Measurements from ENCODE around the gene HDAC8.
"Not testable (repeated sequence)": the region's sequence is repeated elsewhere in the genome, so short reads cannot be mapped to it uniquely, and the experiment has no call there.

The HDAC8 gene

DNA sequence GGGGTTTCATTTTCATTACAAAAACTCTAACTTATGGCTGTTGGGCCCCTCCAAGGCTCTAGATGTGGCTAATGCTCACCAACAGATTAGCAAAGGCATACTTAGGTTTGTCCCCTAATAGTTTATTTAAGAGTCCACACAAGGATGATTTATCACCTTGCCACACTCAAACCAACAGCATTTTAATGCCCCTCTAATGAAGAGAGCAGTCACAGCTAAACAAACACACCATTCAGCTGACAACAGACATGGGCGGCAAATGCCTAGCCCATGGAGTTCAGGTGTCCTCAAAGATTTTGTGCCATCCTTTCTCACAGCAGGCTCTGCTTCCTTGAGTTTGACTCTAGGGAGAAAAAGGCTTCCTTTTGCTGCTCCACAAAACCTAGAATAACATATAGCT, 205.1 kb downstream of the HDAC8 start:
- no peak for DNase-seq

DNA sequence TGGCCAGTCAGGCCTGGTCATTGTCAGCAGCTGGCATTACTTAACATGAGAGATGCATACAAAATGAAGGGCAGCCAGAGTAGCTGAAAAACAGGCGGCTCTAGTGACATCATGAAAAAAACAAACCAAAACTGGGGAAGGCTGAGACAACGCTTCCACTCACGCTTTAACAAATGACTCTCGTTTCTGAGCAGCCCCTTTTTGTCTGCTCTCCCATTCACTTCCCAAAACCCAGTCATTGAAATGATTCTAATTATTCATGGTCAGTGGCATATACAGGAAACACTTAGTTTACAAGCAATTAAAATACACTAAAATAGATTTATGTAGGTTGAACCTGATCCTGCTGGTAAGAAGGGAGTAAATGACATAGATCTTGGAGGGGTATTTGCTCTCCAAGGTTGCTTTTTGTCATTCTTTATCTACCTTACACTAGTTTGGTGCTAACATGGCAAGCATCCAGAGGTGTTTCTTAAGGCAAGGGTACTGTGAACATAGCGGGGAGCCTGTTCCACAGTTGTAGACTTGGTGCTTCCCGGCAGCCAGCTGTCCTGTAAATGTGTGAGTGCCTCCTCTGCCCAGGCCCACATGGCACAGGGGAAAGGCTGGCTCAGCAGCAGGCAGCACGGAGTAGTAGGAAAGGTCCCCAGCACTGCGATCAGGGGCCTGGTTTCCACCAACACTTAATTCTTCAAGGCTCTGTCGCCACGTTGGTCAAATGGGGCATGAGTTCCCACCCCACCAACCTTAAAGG, 205.8 kb downstream of the HDAC8 start:
- no peak for DNase-seq

DNA sequence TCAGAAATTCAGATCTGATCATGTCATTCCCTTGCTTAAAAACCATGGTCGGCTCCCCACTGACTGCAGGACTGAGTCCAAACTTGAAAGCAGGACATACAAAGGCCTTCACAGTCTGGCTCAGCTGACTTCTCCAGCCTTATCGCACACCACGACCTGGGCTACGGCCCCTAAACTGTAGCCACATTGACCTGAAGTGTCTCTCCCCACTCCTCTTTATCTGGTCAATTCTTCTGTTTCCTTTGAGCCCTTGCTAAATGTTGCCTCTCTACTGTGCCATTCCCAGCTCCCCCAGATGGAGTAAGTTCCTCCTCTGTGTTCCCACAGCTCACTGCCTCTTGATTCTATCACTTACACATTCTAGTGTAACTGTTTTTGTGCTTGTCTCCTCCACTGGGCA, 206.5 kb downstream of the HDAC8 start:
- DNase-seq, result no peak

DNA sequence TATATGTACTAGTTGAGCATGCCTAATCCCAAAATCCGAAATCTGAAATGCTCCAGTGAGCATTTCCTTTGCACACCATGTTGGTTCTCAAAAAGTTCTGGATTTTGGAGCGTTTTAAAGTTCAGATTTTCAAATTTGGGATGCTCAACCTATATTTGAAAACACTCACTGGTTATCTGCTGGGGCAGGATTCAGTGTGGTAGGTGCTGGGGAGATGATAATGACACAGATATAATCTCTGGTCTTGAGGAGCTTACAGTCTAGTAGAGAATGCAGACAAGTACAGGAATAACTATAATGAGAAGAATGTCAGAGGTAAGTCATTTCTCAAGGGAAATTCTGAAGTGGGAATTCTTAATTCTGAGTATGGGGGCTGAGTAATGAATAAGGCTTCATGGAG, 207.5 kb downstream of the HDAC8 start:
- no peak for DNase-seq

DNA sequence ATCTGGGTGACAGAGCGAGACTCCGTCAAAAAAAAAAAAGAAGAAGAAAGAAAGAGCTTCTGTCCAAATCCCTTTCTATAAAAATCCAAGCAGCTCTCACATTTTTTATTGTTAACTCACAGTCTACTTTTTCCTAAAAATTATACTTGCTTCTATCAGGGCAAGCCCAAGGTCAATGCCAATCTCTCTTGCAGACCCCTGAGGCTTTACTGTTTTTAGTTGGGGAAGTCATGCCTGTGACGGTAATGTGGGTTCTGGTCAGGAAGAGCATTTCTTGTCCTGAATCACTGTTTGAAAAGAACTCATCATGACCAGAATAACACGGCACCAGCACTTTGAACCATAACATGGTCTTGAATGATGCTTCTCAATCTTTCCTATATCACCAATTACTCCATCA, 212.3 kb downstream of the HDAC8 start:
- no peak for DNase-seq

DNA sequence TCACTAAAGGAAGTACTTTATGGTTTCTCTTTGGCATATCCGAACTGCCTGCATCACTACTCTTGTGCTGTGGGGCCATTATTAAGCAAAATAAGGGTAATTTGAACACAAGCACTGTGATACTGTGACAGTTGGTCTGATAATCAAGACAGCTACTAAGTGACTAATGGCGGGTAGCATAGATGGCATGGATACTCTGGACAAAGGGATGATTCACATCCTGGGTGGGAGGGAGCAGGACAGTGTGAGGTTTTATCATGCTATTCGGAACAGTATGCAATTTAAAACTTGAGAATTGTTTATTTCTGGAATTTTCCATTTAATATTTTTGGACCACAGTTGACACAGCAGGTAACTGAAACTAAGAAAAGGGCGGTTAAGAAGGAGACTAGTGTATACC, 214.3 kb downstream of the HDAC8 start:
- no peak for DNase-seq

DNA sequence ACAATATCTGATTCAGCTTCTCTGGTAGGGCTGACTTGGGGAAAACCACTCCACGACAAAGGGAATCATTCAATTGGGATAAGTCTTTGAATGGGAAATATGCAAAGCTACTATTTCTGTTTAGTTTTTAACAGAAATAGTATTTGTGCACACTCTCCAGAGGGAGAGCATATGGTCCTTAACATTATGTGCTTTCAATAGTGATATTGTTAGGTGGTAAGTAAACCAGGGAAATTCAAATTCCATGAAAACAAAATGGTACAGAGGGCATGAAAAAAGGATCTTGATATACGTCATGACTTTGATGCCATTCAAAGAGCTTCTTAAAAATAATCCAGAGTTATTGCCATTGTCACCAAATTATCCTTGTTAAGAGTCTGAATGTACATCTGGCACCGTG, 219.9 kb downstream of the HDAC8 start:
- no peak for DNase-seq

DNA sequence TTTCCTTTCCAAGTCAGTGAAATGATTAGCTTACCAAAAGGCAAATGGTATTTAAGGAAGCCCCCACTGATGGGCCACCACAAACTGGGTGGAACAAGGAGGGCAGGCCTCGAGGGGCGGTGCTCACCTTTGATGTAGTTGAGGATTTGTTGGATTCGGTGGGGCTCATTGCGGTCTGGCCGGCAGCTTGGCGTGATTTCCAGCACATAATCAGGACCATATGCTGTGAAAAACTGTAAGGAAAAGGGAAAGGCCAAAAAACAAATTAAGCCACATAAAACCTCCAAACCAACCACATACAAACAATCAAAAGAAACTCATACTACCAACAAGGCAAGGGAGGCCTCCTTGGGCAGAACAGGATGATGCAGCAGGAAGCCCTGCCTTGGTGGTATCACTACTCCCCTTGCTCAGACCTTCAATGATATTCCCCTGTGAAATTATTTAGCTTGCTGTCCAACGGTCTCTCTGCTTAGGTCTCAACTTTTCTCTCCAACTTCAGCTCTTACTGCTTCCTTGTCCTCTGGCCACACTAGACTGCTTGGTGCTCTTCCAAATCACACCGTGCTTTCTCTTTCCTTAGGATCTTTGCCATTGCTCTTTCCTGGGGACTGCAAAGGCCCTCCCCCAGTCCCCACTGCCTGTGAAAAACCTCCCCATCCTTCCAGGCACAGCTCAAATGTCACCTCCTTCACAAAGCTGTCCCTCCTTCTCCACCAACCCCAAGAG, 220.9 kb downstream of the HDAC8 start:
- DNase-seq, result no peak

DNA sequence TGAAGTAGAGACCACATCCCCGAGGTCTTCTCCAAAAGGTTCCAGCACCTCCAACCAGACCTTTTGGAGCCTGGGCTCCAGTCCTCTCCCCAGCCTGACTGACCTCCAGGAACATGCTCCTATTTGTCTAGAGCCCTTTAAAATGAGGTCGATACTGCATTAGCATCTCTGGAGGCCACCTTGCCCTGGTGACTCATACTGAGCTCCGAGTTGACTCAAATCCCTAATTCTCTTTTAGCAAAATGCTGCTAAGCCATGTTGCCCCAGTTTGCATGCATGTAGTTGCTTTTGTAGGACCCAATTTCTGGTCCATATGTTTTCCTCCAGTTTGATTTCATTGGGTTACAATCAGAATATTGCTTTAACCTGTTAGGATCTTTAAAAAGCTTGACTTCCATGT, 223.5 kb downstream of the HDAC8 start:
- DNase-seq, result no peak

DNA sequence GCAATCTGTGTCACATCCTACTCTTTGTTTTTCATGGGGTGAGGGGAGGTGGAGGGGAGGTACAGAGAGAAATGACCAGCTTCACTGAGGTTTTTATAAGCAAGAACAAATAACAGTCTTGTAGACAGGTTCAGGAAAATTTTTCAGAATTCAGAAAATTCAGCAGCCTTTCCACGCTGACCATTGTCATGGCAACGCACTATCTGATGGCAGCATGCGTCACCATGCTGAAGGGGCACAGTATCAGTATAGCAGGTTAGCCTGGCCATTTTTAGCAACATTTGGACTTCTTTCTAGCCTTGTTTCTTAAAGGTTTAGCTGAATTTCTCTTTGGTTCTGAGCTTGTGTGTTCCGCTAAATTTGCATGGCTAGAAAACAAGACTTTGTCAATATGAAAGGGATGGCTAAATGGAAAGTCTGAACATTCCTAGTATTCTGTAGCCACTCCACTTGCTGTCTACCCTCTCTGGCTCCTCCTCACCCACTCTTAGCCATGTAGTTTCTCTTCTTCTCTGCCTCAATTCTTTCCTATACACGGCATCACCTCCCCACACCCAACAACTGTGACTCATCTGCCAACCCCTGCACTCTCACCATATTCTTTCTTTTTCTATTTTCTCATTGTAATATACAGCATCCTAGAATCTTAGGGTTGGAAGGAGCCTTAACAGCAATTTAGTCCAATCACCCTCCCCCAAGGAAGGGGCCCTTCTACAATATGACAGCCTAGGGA, 224.2 kb downstream of the HDAC8 start:
- no peak for DNase-seq

DNA sequence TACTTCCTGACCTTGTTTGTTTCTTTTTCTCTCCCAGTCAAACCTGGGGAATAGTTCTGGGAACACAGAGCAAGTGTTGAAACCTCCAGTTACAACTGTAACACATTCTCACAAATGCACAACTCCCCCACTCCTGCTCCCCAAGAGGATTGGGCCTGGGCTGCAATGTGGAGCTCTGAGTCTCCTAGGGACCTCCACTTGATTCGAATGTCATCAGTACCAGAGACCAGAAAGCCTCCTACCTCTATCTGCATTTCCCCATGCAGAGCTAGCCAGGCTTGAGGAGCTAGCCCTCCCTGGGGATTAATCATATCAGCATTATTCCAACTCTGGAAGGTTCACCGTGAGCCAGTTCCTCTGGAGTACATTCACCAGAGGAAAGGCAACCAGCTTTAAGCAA, 225.3 kb downstream of the HDAC8 start:
- DNase-seq, result no peak

DNA sequence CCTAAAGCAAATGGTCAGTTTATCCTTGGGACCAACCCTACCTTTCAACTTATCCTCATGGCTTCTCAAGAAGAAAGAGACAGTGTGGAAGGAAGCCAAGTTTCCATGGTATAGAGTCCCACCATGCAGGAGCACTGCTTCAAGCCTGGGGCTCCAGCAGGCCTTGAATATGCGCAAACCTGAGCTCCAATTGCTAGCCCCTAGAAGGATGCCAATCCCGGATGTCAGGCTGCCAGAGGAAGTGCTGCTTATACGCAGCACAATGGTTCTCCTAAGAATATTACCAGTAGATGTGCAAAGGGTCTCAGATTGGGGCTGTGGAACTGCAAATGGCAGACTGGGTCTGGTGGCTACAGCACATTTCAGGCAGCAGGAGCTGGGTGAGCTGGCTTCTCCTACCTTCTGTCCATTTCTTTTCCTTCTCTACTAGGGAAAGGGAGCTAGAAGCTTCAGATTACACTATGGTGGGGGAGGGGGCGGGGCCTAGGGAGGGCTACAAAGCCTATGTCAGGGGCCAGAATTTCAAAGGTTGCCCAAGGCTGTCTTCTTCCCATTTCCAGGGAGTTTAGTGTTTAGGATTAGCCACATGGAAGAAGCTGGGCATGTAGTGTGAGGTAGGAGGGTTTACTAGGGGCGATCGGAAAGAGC, 226.2 kb downstream of the HDAC8 start:
- no peak for DNase-seq

DNA sequence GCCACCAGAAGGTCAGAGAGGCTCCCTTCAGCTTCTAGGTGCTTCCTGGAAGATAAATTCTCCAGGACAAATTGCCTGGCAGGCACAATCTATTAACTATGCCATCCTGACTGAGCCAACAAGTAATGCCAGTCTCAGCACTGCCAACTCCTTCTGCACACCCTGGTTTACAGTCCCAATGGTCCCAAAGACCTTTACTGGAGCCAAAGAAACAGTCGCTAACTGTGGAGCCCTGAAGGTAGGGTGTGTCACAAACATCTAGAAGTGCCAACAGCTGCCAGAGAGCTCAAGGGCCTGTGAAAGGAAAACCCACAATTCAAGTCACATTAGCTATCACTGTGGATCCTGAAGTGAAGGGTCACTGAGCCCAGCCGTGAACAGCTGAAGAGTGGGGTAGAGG, 232.0 kb downstream of the HDAC8 start:
- DNase-seq, result no peak

DNA sequence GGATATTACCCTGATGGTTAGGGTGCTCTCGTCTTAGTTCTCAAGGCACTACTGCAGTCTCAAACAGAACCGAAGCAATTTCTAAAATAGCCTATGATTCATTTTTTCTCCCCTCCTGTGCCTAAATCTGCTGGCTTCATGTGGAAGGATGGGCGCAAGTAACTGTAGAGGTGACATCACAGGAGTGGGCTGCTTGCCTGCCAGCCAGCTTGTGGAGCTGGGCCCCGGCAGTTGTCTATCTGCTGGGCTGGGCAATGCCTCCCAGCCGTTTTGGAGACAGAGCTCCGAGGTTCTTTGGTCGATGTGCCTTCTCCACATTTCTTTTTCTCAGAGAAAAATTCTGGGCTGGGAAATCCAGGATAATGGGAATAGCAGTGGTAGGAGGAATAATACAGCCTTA, 232.6 kb downstream of the HDAC8 start:
- no peak for DNase-seq

DNA sequence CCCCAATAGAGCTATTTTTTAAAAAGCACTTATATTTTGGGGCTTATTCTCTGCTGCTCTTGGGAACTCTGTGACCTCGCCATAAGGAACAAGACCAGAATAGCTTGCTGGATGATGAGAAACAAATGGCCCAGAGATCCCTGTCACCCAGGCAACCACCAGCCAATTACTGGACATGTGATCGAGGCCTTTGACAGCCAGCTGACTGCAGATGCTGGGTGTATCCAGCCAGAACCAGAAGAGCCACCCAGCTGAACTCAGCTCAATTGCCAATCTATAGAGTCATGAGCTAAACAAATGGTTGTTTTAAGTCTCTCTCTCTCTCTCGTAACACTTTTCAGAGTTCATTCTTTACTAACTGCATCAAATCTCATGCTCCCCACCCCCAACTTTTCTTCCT, 242.5 kb downstream of the HDAC8 start:
- no peak for DNase-seq

DNA sequence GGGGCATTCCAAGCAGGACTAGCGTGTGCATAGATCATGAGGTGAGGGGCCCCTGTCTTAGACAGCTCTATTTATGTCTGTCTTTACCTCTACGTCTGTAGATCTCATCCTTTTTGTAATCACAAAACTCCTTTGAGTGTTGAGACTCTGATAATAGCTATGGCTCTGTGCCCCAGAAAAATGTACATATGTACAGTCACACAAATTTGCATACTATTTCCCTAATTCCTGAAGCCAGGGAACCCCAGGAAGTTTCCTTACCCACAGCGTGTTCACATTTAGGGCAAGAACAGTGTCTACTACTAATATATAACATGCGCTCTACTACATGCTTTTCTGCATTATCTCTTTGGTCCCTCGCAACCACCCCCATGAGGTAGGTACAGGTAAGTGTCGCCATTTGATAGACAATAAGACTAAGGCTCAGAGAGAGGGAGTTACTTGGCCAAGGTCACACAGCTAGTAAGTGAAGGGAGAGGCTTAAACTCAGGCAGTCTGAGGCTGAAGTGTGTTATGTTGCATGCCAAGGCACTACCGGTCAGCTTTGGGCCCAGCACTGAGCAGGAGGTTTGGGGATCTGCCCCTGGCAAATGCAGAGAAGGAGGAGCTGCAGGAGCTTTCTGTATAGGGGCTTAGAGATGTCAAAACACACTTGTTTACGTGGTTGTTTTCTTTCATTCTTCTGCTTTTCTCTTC, 245.9 kb downstream of the HDAC8 start:
- no peak for DNase-seq

DNA sequence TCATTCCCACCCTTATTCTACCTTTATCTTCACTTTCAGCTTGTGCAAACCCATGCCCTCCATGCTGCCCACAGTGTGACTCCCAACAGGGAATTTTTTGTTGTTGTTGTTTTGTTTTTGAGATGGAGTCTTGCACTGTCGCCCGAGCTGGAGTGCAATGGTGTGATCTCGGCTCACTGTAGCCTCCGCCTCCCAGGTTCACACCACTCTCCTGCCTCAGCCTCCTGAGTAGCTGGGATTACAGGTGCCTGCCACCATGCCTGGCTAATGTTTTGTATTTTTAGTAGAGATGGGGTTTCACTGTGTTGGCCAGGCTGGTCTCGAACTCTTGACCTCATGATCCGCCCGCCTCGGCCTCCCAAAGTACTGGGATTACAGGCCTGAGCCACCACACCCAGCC, 253.0 kb downstream of the HDAC8 start:
- DNase-seq, result not testable (repeated sequence)

DNA sequence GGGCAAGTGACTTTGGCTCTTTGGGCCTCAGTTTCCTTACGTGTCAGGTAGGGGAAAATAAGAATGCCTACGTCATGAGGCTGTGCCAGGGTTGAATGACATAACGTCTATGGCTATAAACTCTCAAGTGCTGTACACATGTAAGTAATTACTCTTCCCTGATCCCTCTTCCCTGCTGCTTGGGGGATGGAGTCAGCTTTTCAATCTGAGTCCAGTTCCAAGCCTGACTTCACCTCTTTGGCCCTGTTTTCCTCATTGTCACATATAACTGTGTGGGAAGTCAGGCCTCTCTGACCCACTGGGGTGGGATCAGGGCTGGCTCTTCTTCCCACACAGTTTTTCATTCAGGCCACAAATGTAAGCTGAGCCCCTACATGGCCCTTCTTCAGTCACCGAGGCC, 255.5 kb downstream of the HDAC8 start:
- DNase-seq, result no peak

DNA sequence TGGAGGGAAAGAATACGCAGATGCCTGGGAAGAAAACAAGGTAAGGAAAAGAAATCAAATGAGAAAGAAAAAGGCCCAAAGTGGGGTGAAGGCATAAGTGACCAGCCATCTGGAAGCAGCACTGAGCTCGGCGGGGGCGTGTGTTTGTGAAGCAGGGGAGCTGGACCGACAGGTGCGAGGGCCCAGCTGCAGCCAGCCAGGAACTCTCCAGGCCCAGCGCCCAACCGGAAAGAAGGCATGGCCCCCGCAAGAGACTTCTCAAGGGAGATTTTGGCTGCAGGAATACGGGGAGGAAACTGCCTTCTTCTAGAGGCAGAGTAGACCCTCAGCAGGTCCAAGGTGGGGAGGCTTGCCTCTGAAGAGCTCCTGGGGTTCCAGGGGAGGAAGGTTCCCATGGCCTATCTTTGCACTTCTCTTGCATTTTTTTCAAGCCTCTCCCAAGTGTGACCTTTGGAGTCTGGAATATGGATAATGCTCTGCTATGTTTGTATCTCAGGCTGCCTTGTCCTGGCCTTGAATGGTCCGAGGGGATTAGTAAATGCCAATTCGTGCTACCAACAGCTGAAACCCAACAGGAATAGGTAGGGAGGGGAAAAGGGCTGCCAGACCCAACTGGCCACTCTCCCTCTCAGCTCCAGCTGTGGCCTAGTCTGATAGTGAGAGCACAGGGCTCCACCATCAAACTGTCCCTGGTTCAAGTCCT, 256.1 kb downstream of the HDAC8 start:
- no peak for DNase-seq

DNA sequence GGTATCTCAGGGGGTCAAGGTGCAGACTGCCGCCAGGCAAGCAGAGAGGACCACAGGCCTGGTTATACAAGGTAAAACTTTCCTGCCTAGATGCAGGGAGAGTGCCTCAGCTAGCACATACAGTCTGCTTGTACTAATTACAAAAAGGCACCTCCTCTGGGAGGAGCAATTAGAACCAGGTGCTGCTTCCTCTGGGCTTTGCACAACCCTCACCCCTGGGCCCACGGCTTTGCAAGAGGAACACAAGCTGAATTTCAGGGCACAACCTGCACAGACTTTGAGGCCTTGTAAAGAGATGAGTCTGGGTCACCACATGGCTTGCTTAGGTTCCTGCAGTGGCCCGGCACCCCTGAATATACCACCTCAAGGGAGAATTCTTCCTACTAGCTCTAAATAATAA, 257.8 kb downstream of the HDAC8 start:
- DNase-seq, result no peak

DNA sequence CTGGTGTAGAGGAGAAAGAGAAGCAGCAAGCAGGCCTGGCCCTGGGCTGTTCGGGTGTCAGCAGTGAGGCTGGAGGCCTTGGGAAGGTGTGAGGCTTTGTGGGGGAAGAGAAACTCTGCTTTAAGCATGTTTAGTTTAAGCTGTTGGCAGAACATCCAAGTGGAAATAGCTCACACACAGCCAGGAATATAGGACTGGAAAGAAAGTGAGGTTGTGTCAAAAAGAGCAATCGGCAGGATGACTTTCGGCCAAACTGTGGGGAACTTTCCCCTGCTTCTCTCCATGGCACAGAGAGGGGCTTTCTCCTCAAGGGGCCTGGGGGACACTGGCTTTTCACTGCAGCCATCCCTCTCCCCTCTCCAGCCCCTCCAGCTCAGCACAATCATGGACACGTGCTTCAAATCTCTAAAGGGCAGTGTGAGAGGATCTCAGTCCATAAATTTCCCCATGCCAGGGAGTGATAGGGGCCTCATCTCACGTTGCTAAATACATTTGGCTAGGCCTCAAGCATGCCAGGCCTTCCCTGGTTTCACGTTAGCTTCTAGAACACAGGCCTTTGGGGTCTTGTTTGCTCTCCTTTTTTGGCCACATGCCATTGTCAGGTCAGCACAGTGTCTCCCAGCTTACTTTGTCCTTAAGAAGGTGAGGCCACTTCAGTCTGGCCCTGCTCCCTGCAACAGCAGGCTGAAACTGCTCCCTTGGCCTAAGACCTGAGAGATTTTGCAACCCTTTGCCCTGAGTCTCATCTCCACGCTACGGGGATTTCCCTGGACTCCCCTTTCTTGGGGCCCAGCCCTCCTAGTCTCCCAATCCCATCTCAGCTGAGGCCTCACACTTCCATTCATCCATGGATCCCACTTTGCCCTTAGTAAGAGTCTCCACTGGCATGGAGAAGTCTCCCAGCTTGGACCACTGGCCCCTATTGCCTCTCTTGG, 258.7 kb downstream of the HDAC8 start:
- DNase-seq, result no peak
